GM12865 (cell line): ENCODE results near the gene RAB37.

Experiments
- DNase-seq: peaks from one replicate; pipeline ENCODE4 v3.0.0; 2010; ENCODE audit warnings: low read depth
- H3K4me3 ChIP-seq: 2 replicates; pipeline ENCODE4 v1.5.1; 2011; ENCODE audit warnings: mild to moderate bottlenecking, low read depth, low read length, control low read depth
- TF ChIP-seq, protein P1 (sequence below): IDR thresholded peaks from 2 replicates; pipeline ENCODE4 v1.5.1; 2011; ENCODE audit warnings: low read length, control low read depth, low read depth, inconsistent platforms; ENCODE audit not compliant: insufficient read depth; ENCODE audit errors: missing control alignments

RAB37 gene

GRCh38 chr17:74754832-74755231 lies 17.8 kb downstream of the RAB37 start:
- TF ChIP-seq, protein P1, sequence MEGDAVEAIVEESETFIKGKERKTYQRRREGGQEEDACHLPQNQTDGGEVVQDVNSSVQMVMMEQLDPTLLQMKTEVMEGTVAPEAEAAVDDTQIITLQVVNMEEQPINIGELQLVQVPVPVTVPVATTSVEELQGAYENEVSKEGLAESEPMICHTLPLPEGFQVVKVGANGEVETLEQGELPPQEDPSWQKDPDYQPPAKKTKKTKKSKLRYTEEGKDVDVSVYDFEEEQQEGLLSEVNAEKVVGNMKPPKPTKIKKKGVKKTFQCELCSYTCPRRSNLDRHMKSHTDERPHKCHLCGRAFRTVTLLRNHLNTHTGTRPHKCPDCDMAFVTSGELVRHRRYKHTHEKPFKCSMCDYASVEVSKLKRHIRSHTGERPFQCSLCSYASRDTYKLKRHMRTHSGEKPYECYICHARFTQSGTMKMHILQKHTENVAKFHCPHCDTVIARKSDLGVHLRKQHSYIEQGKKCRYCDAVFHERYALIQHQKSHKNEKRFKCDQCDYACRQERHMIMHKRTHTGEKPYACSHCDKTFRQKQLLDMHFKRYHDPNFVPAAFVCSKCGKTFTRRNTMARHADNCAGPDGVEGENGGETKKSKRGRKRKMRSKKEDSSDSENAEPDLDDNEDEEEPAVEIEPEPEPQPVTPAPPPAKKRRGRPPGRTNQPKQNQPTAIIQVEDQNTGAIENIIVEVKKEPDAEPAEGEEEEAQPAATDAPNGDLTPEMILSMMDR = no peak
- DNase-seq = no peak
- H3K4me3 ChIP-seq = no peak overlapping the region

DNA sequence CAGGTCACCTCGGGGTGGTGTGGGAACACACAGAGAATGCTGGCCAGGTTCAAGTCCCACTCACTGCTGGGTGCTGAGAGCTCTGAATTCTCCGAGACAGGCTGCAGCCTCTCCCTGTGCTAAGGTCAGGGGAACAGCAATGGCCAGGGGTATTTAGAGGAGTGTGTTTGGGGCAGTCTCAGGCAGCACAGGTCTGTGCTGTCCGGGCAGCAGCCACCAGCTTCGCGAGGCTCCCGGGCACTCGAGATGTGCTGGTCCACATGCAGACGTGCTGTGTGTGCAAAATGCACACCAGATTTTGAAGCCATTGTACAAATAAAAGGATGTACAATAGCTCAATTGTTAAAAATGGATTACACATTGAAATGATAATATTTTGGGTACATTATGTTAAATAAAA lies 18.5 kb downstream of the RAB37 start:
- no peak for DNase-seq
- TF ChIP-seq, protein P1 = no peak
- no peak overlapping the region for H3K4me3 ChIP-seq

GRCh38 chr17:74756891-74757290 lies 19.8 kb downstream of the RAB37 start:
- TF ChIP-seq, protein P1 = no peak
- no peak overlapping the region for H3K4me3 ChIP-seq
- DNase-seq = no peak

DNA sequence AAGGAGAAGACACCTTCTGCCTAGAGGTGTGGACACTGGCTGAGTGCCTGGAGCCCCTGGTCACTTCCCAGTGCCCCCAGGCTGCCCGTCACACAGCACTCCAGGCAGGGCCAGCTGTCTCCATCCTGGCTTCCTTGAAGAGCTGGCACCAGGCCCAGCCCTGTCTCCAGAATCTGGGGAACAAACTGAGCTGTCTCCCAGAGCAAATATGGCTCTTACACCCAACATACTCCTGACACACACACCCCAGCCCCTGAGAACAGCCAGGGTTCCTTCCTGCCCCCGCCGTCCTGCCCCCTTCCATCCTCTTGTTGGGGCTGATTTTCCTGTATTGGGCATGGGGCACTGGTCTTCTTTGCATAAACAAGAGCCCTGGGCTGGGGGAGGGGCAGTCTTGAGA lies 20.4 kb downstream of the RAB37 start:
- TF ChIP-seq, protein P1 = no peak
- H3K4me3 ChIP-seq = no peak overlapping the region
- no peak for DNase-seq

DNA sequence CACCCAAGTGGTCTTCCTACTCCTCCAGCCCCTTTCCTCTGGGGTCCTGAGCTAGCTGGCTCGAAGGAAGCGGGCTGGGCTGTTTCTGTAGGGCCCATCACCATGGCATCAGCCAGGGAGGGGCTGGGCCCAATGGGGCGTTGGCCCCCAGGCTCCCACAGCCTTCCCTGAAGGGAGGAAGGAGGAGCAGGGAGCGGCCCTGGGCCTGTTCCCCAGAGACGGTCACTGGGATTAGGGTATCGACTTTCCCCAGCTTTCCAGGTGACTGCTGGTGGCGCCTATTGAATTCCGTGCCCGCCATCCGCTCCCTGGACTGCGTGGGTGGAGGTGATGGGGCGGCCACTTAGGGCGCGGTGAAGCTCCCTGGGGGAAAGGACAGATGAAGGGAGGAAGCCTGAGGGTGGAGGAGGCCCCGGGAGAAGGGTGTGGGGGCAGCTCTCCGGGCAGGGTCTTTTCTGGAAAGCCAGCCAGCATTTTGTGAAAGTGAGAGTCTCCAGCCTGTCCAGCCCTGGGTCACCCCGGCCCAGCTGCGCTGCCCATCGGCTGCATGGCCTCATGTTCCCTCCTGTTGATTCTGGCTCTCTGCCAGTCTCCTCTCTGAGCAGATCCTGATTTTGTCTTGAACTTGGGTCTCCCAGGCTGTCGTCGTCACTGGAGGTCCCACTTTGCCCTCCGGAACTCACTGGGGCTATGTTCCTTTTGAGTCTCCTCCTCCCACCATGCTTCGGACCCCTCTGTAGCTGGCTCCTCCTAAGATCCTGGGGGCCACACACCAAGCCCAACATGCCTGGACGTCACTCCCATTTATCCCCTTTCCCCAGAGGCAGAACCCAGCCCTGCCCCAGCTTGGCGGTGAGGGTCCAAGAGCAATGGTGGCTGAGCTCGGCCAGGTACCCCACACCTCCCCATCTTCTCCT lies 21.1 kb downstream of the RAB37 start:
- no peak for DNase-seq
- TF ChIP-seq, protein P1 = no peak
- no peak overlapping the region for H3K4me3 ChIP-seq

- H3K4me3 ChIP-seq = no peak overlapping the region
- TF ChIP-seq, protein P1 = no peak
- no peak for DNase-seq
Observed at GRCh38 chr17:74758848-74759168, 21.8 kb downstream of the RAB37 start.
